ENCODE data around the gene ARL5C.

The ARL5C gene

DNA sequence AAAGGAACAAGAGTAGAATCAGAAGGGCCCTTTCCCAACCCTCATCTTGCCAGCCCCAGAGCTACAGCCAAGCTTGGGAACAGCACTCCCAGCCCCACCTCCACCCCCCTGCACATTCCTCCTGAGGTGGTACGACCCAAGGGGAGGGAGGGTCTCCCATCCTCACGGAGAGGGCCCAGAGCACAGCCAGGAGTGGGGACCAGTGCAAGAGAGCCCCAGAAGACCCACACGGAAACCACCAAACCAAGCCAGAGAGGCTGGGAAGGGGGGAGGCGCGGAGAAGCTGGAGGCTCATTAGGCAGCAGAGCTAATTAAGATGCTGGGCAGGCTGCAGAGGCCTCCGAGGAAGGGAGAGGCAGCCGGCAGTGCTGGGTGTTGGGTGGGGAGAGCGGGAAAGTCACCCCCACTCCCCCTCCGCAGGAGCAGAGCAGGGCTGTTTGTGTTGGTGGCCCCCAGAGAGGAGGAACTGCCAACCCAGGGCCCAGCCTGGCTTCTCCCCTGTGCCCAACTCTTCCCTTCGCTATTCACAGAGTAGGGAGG lies 29.1 kb upstream of the ARL5C start:
- TF ChIP-seq SIN3A (IDR thresholded peaks at IDR 0.05; ENCODE audit: borderline replicate concordance, insufficient read depth, low read length) (no peak), POLR2AphosphoS5 (IDR thresholded peaks at IDR 0.05; ENCODE audit: low read depth, low read length) (no peak), FOXP2 (optimal IDR thresholded peaks at IDR 0.05; ENCODE audit: borderline replicate concordance, extremely low read depth, extremely low read length, insufficient read depth) (no peak), TAF1 (IDR thresholded peaks at IDR 0.05; ENCODE audit: borderline replicate concordance, insufficient read depth, low read length) (no peak)
- TF ChIP-seq, protein P1, sequence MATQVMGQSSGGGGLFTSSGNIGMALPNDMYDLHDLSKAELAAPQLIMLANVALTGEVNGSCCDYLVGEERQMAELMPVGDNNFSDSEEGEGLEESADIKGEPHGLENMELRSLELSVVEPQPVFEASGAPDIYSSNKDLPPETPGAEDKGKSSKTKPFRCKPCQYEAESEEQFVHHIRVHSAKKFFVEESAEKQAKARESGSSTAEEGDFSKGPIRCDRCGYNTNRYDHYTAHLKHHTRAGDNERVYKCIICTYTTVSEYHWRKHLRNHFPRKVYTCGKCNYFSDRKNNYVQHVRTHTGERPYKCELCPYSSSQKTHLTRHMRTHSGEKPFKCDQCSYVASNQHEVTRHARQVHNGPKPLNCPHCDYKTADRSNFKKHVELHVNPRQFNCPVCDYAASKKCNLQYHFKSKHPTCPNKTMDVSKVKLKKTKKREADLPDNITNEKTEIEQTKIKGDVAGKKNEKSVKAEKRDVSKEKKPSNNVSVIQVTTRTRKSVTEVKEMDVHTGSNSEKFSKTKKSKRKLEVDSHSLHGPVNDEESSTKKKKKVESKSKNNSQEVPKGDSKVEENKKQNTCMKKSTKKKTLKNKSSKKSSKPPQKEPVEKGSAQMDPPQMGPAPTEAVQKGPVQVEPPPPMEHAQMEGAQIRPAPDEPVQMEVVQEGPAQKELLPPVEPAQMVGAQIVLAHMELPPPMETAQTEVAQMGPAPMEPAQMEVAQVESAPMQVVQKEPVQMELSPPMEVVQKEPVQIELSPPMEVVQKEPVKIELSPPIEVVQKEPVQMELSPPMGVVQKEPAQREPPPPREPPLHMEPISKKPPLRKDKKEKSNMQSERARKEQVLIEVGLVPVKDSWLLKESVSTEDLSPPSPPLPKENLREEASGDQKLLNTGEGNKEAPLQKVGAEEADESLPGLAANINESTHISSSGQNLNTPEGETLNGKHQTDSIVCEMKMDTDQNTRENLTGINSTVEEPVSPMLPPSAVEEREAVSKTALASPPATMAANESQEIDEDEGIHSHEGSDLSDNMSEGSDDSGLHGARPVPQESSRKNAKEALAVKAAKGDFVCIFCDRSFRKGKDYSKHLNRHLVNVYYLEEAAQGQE (IDR thresholded peaks at IDR 0.05; ENCODE audit: insufficient read depth in 1 of 2, low read depth in 2 of 2, low read length in 2 of 2): no peak

DNA sequence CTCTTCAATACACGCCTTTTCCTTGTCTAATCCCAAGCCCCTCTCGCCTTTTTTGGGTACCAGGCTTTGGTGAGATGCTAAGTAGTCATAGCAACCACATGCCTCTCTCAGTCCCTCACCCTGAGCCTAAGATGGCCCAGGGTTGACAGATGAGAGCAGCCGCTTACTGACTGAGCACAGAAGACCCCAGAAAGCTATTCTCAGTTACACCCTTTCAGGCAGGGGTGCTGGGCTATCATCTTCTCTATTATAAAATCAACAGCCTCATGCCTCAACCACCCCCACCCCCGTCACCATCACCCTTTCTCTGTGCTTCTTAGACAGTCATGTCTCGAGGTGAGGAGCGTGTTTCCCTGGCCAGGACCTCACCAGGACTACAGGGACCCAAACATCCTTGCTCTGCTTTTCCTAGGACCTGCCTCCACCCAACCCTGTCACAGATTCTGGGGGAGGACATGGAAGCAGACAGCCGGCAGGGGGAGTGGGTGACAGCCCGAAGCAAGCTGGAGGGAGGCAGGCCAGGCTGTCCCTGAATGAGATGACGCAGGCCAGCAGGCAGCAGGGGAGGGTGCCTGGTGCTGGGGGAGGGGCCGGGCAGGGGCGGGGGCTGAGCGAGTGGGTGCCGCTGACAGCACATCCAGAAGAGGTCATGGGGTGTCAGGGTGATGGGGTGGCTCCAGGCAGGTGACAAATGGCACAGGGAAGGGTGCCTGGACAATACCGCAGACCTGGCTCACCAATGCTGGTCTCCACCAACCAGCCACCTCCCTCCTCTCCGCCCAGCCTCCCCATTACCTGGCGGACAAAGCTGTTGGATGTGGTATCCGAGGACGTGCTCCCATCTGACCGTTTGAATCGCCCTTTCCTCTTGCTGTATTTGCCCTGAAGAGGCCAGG lies 28.4 kb upstream of the ARL5C start:
- TF ChIP-seq POLR2AphosphoS5 (IDR thresholded peaks at IDR 0.05; ENCODE audit: low read depth, low read length) (no peak), SIN3A (IDR thresholded peaks at IDR 0.05; ENCODE audit: borderline replicate concordance, insufficient read depth, low read length) (no peak), TAF1 (IDR thresholded peaks at IDR 0.05; ENCODE audit: borderline replicate concordance, insufficient read depth, low read length) (no peak), FOXP2 (optimal IDR thresholded peaks at IDR 0.05; ENCODE audit: borderline replicate concordance, extremely low read depth, extremely low read length, insufficient read depth) (no peak)
- TF ChIP-seq, protein P1 (IDR thresholded peaks at IDR 0.05; ENCODE audit: insufficient read depth in 1 of 2, low read depth in 2 of 2, low read length in 2 of 2): no peak

DNA sequence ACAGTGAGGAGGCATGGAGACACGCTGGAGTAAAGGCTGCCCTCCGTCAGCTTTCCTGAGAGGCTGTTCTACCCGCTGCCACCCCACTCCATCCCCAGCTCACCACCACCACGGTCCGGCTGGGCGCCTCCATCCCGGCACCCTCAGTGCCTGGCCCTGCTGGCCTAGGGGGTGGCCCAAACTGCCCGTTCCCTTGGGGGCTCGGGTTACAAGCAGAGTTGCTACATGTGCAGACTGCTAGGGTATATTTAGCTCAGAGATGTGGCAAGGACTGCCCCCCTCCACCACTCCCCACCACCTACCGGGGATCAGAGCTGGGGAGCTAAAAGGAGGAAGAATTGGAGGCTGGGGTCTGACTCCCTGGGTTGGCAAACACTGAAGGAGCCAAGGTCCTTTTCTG lies 27.4 kb upstream of the ARL5C start:
- TF ChIP-seq SIN3A (IDR thresholded peaks at IDR 0.05; ENCODE audit: borderline replicate concordance, insufficient read depth, low read length) (no peak), FOXP2 (optimal IDR thresholded peaks at IDR 0.05; ENCODE audit: borderline replicate concordance, extremely low read depth, extremely low read length, insufficient read depth) (no peak), TAF1 (IDR thresholded peaks at IDR 0.05; ENCODE audit: borderline replicate concordance, insufficient read depth, low read length) (no peak), POLR2AphosphoS5 (IDR thresholded peaks at IDR 0.05; ENCODE audit: low read depth, low read length) (no peak)
- TF ChIP-seq, protein P1 (IDR thresholded peaks at IDR 0.05; ENCODE audit: insufficient read depth in 1 of 2, low read depth in 2 of 2, low read length in 2 of 2): no peak

DNA sequence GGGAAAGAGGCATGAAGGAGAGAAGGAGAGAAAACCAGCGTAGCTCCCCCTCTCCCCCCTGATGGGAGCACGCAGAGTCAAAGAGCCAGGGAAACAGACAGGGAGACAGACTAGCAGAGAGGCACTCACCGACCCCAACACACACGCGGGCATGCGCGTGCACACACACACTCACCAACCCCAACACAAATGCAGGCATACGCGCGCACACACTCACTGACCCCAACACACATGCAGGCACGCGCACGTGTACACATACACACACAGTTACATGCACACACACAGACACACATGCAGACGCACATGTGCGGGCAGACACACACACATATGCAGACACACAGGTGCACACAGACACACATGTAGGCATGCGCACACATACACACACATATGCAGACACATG lies 26.9 kb upstream of the ARL5C start:
- no peak for TF ChIP-seq POLR2AphosphoS5 (IDR thresholded peaks at IDR 0.05; ENCODE audit: low read depth, low read length)
- TF ChIP-seq, protein P1 (IDR thresholded peaks at IDR 0.05; ENCODE audit: insufficient read depth in 1 of 2, low read depth in 2 of 2, low read length in 2 of 2): no peak
- TF ChIP-seq TAF1 (IDR thresholded peaks at IDR 0.05; ENCODE audit: borderline replicate concordance, insufficient read depth, low read length): no peak
- no peak for TF ChIP-seq SIN3A (IDR thresholded peaks at IDR 0.05; ENCODE audit: borderline replicate concordance, insufficient read depth, low read length)
- no peak for TF ChIP-seq FOXP2 (optimal IDR thresholded peaks at IDR 0.05; ENCODE audit: borderline replicate concordance, extremely low read depth, extremely low read length, insufficient read depth)

Measured in PFSK-1 (cell line).